ENCODE results near the gene EYA2. TPM values are rescaled to one million over a fixed set of nuclear protein-coding genes. Genes with fewer than 3 reads are reported as not detected.

The EYA2 gene
- total RNA-seq, 1 experiment from 2014 or later, result not detected

GRCh38 chr20:47156301-47157137, 261.9 kb downstream of the EYA2 start:
- no peaks in the 10 kb centered on the region for H3K36me3 Mint-ChIP-seq (ENCODE audit: insufficient read depth, unreplicated experiment)
- no TSS peak for BruUV-seq (replicated peaks)
- no peak overlapping the region for H3K27ac Mint-ChIP-seq (ENCODE audit: low read depth, unreplicated experiment)
- H3K4me3 Mint-ChIP-seq (ENCODE audit: unreplicated experiment), result no peak overlapping the region
- no peak for TF ChIP-seq CTCF (IDR thresholded peaks at IDR 0.05; ENCODE audit: unreplicated experiment)
- H3K27me3 Mint-ChIP-seq (ENCODE audit: insufficient read depth, unreplicated experiment), result no peaks in the 10 kb centered on the region
- intact Hi-C loops (cut with micrococcal nuclease), result no loop called here
- no peak for DNase-seq (ENCODE audit: unreplicated experiment)
- CTCF ChIA-PET, result no interaction called here
- no peaks in the 10 kb centered on the region for H3K4me1 Mint-ChIP-seq (ENCODE audit: insufficient read depth, unreplicated experiment)
- H3K9me3 Mint-ChIP-seq (ENCODE audit: unreplicated experiment), result no peaks in the 10 kb centered on the region
- POLR2A ChIA-PET, result interaction anchor here (0.7 kb wide), 2 partner anchors 23 to 30 kb away, joined by 3 read pairs; no protein-coding TSS in a partner anchor

DNA sequence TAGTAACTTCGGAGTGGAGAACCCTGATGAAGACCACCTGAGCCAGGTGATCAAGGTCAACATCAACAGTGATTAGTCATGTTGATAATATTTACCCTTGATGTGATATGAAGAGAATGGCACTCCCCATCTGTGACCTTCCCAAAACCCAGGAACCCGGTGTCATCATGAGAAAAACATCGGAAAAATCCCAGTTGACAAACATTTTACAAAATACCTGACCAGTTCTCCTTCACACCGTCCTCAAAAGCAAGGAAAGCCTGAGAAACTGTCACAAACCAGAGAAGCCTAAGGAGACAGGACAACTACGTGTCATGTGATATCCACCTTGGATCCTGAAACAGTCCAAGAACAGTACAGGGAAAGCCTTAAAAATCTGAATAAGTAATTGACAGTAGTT, 264.5 kb downstream of the EYA2 start:
- ChIA-PET CTCF (no interaction called here), POLR2A (interaction anchor here (1.3 kb wide), 1 partner anchor 11 kb away, joined by 4 read pairs; no protein-coding TSS in a partner anchor)
- Mint-ChIP-seq H3K27ac (ENCODE audit: low read depth, unreplicated experiment) (no peak overlapping the region), H3K4me3 (ENCODE audit: unreplicated experiment) (no peak overlapping the region), H3K27me3 (ENCODE audit: insufficient read depth, unreplicated experiment) (no peaks in the 10 kb centered on the region), H3K9me3 (ENCODE audit: unreplicated experiment) (no peaks in the 10 kb centered on the region), H3K4me1 (ENCODE audit: insufficient read depth, unreplicated experiment) (no peaks in the 10 kb centered on the region), H3K36me3 (ENCODE audit: insufficient read depth, unreplicated experiment) (no peaks in the 10 kb centered on the region)
- intact Hi-C loops (cut with micrococcal nuclease), result no loop called here
- no peak for DNase-seq (ENCODE audit: unreplicated experiment)
- no TSS peak for BruUV-seq (replicated peaks)
- TF ChIP-seq CTCF (IDR thresholded peaks at IDR 0.05; ENCODE audit: unreplicated experiment), result no peak

GRCh38 chr20:47160240-47160639, 265.6 kb downstream of the EYA2 start:
- Mint-ChIP-seq H3K27me3 (ENCODE audit: insufficient read depth, unreplicated experiment) (no peaks in the 10 kb centered on the region), H3K4me1 (ENCODE audit: insufficient read depth, unreplicated experiment) (no peaks in the 10 kb centered on the region), H3K36me3 (ENCODE audit: insufficient read depth, unreplicated experiment) (no peaks in the 10 kb centered on the region), H3K27ac (ENCODE audit: low read depth, unreplicated experiment) (no peak overlapping the region), H3K9me3 (ENCODE audit: unreplicated experiment) (no peaks in the 10 kb centered on the region), H3K4me3 (ENCODE audit: unreplicated experiment) (no peak overlapping the region)
- intact Hi-C loops (cut with micrococcal nuclease), result no loop called here
- no peak for DNase-seq (ENCODE audit: unreplicated experiment)
- ChIA-PET POLR2A (interaction anchor here (0.6 kb wide), 1 partner anchor 33 kb away, joined by 4 read pairs; no protein-coding TSS in a partner anchor), CTCF (interaction anchor here (0.6 to 1.0 kb wide), 2 partner anchors 130 to 224 kb away, joined by 3 read pairs; no protein-coding TSS in a partner anchor)
- no TSS peak for BruUV-seq (replicated peaks)
- no peak for TF ChIP-seq CTCF (IDR thresholded peaks at IDR 0.05; ENCODE audit: unreplicated experiment)

DNA sequence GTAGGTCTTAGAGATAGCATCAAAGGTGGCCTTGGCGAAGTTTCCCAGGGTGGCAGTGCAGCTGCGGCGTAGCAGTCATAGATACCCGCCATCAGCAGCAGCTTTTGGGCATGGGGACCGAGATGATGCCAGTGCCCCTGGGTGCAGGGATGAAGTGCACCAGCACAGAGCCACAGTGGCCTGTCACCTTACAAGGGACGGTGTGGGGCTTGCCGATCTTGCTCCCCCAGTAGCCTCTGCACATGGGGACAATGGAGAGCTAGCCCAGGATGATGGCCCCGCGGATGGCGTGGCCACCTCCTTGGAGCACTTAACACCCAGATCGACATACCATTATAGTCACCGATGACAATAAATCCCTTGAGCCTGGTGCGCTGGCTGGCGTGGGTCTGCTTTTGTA, 266.3 kb downstream of the EYA2 start:
- DNase-seq (ENCODE audit: unreplicated experiment), result no peak
- TF ChIP-seq CTCF (IDR thresholded peaks at IDR 0.05; ENCODE audit: unreplicated experiment), result no peak
- intact Hi-C loops (cut with micrococcal nuclease), result no loop called here
- H3K27me3 Mint-ChIP-seq (ENCODE audit: insufficient read depth, unreplicated experiment), result no peaks in the 10 kb centered on the region
- no peaks in the 10 kb centered on the region for H3K36me3 Mint-ChIP-seq (ENCODE audit: insufficient read depth, unreplicated experiment)
- ChIA-PET CTCF (interaction anchor here (1.0 kb wide), 1 partner anchor 223 kb away, joined by 3 read pairs; no protein-coding TSS in a partner anchor), POLR2A (interaction anchor here (0.6 kb wide), 1 partner anchor 32 kb away, joined by 4 read pairs; no protein-coding TSS in a partner anchor)
- H3K27ac Mint-ChIP-seq (ENCODE audit: low read depth, unreplicated experiment), result no peak overlapping the region
- no TSS peak for BruUV-seq (replicated peaks)
- H3K4me3 Mint-ChIP-seq (ENCODE audit: unreplicated experiment), result no peak overlapping the region
- no peaks in the 10 kb centered on the region for H3K4me1 Mint-ChIP-seq (ENCODE audit: insufficient read depth, unreplicated experiment)
- H3K9me3 Mint-ChIP-seq (ENCODE audit: unreplicated experiment), result no peaks in the 10 kb centered on the region

All from MCF 10A (cell line).